Activated gamma-delta T cell treated with anti-CD3 and anti-CD28 coated beads, Interleukin-2, amount 50 U/mL, for 16 hours (primary cell): ENCODE data around the gene RALGAPB.
"Not testable (repeated sequence)": the region's sequence is repeated elsewhere in the genome, so short reads cannot be mapped to it uniquely, and the experiment has no call there.

Experiments
- DNase-seq: peaks from one replicate; pipeline ENCODE4 v3.0.0-alpha.2; 2020; ENCODE audit warnings: low read depth

Gene RALGAPB

GRCh38 chr20:38497246-38497935 is 24.7 kb downstream of the RALGAPB start:
- DNase-seq, result no peak

GRCh38 chr20:38498909-38499308 is 26.3 kb downstream of the RALGAPB start:
- DNase-seq, result no peak

DNA sequence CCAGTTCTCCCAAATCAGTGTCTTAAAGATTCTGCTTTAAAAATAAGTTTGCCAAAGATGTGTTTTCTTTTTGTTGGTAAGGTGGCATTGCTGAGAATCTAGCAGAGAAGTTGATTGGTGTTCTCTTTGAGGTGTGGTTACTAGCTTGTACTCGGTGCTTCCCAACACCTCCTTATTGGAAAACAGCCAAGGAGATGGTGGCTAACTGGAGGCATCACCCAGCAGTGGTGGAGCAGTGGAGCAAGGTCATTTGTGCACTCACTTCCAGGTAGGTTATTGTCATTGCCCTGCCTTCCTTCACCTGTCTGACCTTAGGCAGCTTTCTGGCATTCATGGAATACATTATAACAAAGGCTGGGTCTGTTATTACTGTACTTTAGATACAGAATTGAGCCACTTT is 26.7 kb downstream of the RALGAPB start:
- DNase-seq, result no peak

DNA sequence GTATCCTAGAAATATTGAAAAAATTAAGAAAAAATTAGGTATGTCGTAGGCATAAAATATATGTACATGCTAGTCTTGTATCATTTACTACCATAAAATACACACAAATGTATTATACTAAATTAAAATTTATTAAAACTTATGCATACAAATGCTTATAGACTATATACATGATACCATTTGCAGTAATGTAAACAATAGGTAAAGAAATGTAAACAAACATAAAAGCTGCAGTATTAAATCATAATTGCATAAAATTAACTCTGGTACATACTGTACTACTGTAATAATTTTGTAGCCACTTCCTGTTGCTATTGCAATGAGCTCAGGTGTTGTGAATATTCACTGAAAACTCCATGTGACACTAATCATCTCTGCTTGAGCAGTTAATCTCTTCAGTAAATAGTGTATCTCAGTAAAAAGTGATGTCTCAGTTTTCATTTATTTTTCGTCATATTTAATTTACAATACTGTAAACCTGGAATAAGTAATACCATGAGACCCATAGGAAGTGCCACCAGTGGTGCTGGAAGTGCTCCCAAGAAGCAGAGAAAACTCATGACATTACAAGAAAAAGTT is 29.3 kb downstream of the RALGAPB start:
- no peak for DNase-seq

GRCh38 chr20:38504368-38505090 is 31.9 kb downstream of the RALGAPB start:
- DNase-seq, result no peak

DNA sequence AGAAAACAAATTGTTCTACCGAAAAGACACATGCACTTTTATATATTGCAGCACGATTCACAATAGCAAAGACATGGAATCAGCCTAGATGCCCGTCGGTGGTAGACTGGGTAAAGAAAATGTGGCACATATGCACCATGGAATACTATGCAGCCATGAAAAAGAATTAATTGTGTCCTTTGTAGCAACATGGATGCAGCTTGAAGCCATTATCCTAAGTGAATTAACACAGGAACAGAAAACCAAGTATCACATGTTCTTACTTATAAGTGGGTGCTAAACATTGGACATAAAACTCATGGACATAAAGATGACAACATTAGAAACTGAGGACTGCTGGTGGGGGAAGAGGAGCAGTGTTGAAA is 32.4 kb downstream of the RALGAPB start:
- DNase-seq, result no peak

- DNase-seq, result not testable (repeated sequence)
These were observed 39.1 kb downstream of the RALGAPB start for GRCh38 chr20:38511726-38512125.

- DNase-seq, result no peak
These were observed 41.5 kb downstream of the RALGAPB start for GRCh38 chr20:38514185-38514584.

GRCh38 chr20:38514947-38515346 is 42.3 kb downstream of the RALGAPB start:
- DNase-seq, result no peak

DNA sequence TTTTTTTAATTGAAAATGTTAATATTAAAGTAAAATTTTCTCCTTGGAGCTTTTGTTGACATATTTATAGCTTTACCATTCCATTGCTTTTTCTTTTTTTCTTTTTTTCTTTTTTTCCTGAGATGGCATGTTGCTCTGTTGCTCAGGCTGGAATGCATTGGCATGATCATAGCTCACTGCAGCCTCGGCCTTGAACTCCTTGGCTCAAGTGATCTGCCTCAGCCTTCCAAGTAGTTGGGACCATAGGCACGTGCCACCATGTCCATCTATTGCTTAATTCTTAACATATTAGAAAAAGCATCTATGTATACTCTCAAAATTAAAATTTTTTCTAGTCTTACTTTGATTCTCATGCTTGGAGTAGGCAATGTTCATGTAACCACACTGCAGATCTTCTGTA is 43.0 kb downstream of the RALGAPB start:
- no peak for DNase-seq

- no peak for DNase-seq
These were observed 46.8 kb downstream of the RALGAPB start for GRCh38 chr20:38519426-38519825.

DNA sequence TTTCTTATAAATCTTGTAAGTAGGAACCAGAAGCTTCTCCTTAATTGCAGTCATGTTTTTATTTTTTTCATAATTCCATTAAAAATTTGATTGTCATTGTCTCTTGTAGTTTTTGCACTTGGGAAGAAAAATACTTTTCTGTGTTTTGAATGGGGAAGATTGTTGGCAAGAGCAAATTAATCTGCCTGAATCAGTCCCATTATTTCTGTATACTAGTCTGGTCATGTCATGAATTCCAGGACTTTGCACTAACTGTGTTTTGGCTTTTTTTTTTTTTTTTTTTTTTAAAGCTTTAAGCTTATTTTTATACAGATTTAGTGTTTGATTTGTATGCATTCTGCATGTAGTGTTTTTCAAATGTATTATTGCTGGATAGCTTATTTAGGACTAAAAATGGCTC is 47.6 kb downstream of the RALGAPB start:
- no peak for DNase-seq

GRCh38 chr20:38523697-38524096 is 51.1 kb downstream of the RALGAPB start:
- no peak for DNase-seq

- DNase-seq, result no peak
These were observed 55.5 kb downstream of the RALGAPB start for GRCh38 chr20:38528167-38528566.

DNA sequence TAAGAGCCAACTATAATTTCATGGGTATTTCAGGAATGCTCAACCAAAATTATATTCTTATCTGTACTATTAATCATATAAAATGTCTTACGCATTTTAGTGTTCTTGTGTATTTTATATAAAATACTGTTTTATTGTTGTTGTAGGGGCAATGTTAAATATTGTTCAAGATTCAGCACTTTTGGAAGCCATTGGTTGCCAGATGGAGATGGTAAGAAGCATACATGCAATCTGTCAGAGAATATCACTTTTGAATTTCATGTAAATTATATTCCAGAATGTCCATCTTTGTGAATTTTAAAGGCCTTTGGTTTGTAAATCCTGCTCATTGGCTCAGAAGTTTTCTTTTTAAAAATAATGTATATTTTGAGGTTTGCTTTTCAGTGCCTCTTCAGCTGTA is 58.4 kb downstream of the RALGAPB start:
- DNase-seq, result no peak

- DNase-seq, result no peak
These were observed 62.1 kb downstream of the RALGAPB start for GRCh38 chr20:38534756-38535155.

GRCh38 chr20:38536310-38536709 is 63.7 kb downstream of the RALGAPB start:
- no peak for DNase-seq

DNA sequence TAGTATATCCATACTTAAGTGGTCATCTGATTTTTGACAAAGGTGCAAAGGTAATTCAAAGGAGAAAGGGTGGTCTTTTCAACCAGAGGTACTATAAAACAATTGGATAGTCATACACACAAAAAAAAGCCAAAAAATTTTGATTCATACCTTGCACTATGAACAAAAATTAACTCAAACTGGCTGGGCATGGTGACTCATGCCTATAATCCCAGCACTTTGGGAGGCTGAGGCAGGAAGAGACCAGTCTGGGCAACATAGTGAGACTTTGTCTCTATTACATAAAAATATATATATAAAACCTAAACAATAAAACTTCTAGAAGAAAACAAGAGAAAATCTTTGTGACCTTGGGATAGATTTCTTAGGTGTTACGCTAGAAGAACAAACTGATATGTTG is 64.5 kb downstream of the RALGAPB start:
- DNase-seq, result no peak

GRCh38 chr20:38538789-38539188 is 66.1 kb downstream of the RALGAPB start:
- DNase-seq, result no peak

- no peak for DNase-seq
These were observed 70.6 kb downstream of the RALGAPB start for GRCh38 chr20:38543014-38543906.

GRCh38 chr20:38545771-38546170 is 73.1 kb downstream of the RALGAPB start:
- no peak for DNase-seq

- no peak for DNase-seq
These were observed 74.8 kb downstream of the RALGAPB start for GRCh38 chr20:38547288-38548085.
